IMR-90 (cell line): ENCODE results near the gene THY1. TPM values are rescaled to one million over a fixed set of nuclear protein-coding genes. Genes with fewer than 3 reads are reported as not detected.

ENCODE experiments used
- NFE2L2 ChIP-seq: fragments of 150-350 bp; IDR thresholded peaks from 2 replicates; pipeline ENCODE4 v1.6.1; 2016; ENCODE audit warnings: low read depth, mild to moderate bottlenecking, low read length
- polyA plus RNA-seq, 3 experiments: library from polyadenylated mRNA; depleted of rRNA; stranded (reverse); fragments of >200 nt; gene quantifications; 2 replicates each; pipeline ENCODE4 v1.2.3, GENCODE V29; 2012; ENCODE audit warnings: low replicate concordance in 1 of 3
- total RNA-seq: library from RNA; depleted of rRNA; stranded (reverse); fragments of >200 nt; gene quantifications from 2 replicates; pipeline ENCODE4 v1.2.3, GENCODE V29; 2012
- TF ChIP-seq, protein P1 (sequence below): fragments of 150-350 bp; IDR thresholded peaks from 2 replicates; pipeline ENCODE4 v1.6.1; 2016; ENCODE audit warnings: low read depth, mild to moderate bottlenecking, low read length, moderate library complexity, borderline replicate concordance

Gene THY1
- total and polyA plus RNA-seq, 2 of the 4 experiments (the other 2 are of a cell fraction) = 703 to 2,603 TPM

DNA sequence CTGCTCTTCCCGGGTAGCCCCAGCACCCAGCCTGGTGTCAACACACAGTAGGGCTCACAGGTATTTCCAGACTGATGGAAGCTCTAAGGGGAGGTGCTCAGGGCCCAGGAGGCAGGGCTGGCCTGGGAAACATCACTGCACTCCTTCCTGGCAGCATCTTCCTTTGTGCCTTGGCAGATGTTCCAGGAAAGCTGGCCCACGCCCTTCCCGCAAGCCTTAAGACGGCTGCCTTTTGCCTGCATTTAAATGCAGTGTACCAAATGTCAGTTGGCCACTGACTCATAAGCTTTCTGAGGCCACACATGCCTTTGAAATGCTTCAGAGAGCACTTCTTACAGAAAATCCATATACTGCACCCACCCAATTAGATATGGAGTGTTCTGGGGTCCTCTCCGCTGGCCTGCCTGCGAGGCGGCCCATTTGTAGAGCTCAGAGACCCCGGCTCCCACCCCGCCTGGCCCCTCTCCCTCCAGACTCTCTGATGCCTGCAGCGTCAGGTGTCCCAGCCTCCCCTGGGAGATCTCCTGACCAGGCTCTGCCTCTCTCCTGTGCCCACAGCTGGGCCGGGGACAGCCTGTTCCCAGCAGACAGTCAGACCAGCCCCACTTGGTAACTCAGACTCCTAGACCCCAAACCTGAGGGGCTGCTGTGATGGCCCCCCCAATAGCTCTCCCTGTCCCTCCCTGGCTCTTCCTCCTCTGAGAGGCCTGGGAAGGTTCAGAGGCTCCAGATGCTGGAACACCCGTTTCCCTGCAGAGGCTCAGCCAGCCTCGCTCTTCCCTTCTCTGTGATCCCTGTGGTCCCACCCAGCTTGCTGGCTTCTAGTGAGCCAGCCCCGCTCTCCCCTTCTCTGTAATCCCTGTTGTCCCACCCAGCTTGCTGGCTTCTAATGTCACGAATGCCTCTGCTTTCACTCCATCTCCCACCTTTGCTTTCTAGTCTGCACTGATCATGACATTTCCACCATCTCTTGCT lies 47.6 kb upstream of the THY1 start (continued):
- TF ChIP-seq, protein P1, sequence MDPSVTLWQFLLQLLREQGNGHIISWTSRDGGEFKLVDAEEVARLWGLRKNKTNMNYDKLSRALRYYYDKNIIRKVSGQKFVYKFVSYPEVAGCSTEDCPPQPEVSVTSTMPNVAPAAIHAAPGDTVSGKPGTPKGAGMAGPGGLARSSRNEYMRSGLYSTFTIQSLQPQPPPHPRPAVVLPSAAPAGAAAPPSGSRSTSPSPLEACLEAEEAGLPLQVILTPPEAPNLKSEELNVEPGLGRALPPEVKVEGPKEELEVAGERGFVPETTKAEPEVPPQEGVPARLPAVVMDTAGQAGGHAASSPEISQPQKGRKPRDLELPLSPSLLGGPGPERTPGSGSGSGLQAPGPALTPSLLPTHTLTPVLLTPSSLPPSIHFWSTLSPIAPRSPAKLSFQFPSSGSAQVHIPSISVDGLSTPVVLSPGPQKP = no peak
- TF ChIP-seq NFE2L2 = no peak
